ENCODE results near the gene LRMDA. TPM values are rescaled to one million over a fixed set of nuclear protein-coding genes. Genes with fewer than 3 reads are reported as not detected.
A peak's percentile ranks its signal among the peaks of the same experiment; 100 is the strongest.

The LRMDA gene
- total and polyA plus RNA-seq, 4 donors, result 12.1 to 40.8 (median 21.6) TPM

GRCh38 chr10:75709811-75710210, 278.4 kb downstream of the LRMDA start:
- no peak overlapping the region for H3K4me3 ChIP-seq
- no peaks in the 10 kb centered on the region for H3K36me3 ChIP-seq (ENCODE audit: control insufficient read depth in 4 of 4, insufficient read depth in 4 of 4, low read length in 4 of 4)
- no peak for ATAC-seq (ENCODE audit: insufficient read depth, low FRiP score)
- no peak overlapping the region for H3K27ac ChIP-seq (ENCODE audit: low read depth in 1 of 2, low read length in 1 of 2)
- no peak for DNase-seq
- H3K27me3 ChIP-seq (ENCODE audit: control insufficient read depth in 3 of 3, insufficient read depth in 3 of 3, low read length in 2 of 3), result peaks cover 0 to 2% (median 0%) of the 10 kb centered on the region in 3 donors
- no peaks in the 10 kb centered on the region for H3K9me3 ChIP-seq (ENCODE audit: control insufficient read depth in 4 of 4, insufficient read depth in 3 of 4, low read length in 3 of 4)
- 94 to 98% methylated on average over 3 of the region's 3 CpGs for WGBS, 2 donors
- peaks cover 0 to 19% (median 2%) of the 10 kb centered on the region in 5 donors for H3K4me1 ChIP-seq (ENCODE audit: control insufficient read depth in 5 of 5, insufficient read depth in 5 of 5, low read length in 5 of 5)
- no peak for TF ChIP-seq CTCF (IDR thresholded peaks at IDR 0.05; ENCODE audit: control extremely low read depth, extremely low read depth)
- H3K9ac ChIP-seq (ENCODE audit: insufficient read depth in 1 of 2, low read length in 2 of 2), result no peak overlapping the region

- TF ChIP-seq CTCF (IDR thresholded peaks at IDR 0.05; ENCODE audit: control extremely low read depth, extremely low read depth), result no peak
- no peaks in the 10 kb centered on the region for H3K36me3 ChIP-seq (ENCODE audit: control insufficient read depth in 4 of 4, insufficient read depth in 4 of 4, low read length in 4 of 4)
- H3K9me3 ChIP-seq (ENCODE audit: control insufficient read depth in 4 of 4, insufficient read depth in 3 of 4, low read length in 3 of 4), result no peaks in the 10 kb centered on the region
- H3K9ac ChIP-seq (ENCODE audit: insufficient read depth in 1 of 2, low read length in 2 of 2), result no peak overlapping the region
- no peak overlapping the region for H3K4me3 ChIP-seq
- 38 to 44% methylated on average over 22 of the region's 22 CpGs for WGBS, 2 donors
- peaks cover 0 to 2% (median 0%) of the 10 kb centered on the region in 3 donors for H3K27me3 ChIP-seq (ENCODE audit: control insufficient read depth in 3 of 3, insufficient read depth in 3 of 3, low read length in 2 of 3)
- DNase-seq, result peak in 1 of 3 donors; percentile 47
- H3K4me1 ChIP-seq (ENCODE audit: control insufficient read depth in 5 of 5, insufficient read depth in 5 of 5, low read length in 5 of 5), result peaks cover 0 to 19% (median 2%) of the 10 kb centered on the region in 5 donors
- ATAC-seq (ENCODE audit: insufficient read depth, low FRiP score), result no peak
- H3K27ac ChIP-seq (ENCODE audit: low read depth in 1 of 2, low read length in 1 of 2), result no peak overlapping the region
Measured at GRCh38 chr10:75712242-75712880, 280.9 kb downstream of the LRMDA start.

DNA sequence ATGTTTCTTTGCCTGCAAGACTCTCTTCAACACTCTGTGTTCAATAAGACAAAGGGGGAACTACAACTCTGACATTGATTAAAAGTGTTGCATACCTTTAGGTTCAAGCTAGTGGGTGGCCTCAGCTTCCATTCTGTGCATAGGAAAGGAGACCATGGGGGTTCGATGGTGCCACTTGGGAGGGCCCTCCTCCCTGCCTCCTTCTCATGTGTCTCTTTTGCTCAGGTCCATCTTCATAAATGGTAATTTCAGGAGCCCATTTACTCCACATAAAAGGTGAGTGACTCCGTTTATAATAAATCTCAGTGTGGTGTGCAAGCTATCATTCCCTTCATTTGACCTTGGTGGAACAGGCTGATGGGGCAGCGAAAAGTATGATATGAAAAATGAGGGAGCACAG, 285.1 kb downstream of the LRMDA start:
- Histone ChIP-seq H3K9ac (ENCODE audit: insufficient read depth in 1 of 2, low read length in 2 of 2) (no peak overlapping the region), H3K27me3 (ENCODE audit: control insufficient read depth in 3 of 3, insufficient read depth in 3 of 3, low read length in 2 of 3) (no peaks in the 10 kb centered on the region), H3K4me1 (ENCODE audit: control insufficient read depth in 5 of 5, insufficient read depth in 5 of 5, low read length in 5 of 5) (peaks cover 0 to 6% (median 2%) of the 10 kb centered on the region in 5 donors), H3K4me3 (no peak overlapping the region), H3K36me3 (ENCODE audit: control insufficient read depth in 4 of 4, insufficient read depth in 4 of 4, low read length in 4 of 4) (no peaks in the 10 kb centered on the region), H3K27ac (ENCODE audit: low read depth in 1 of 2, low read length in 1 of 2) (no peak overlapping the region), H3K9me3 (ENCODE audit: control insufficient read depth in 4 of 4, insufficient read depth in 3 of 4, low read length in 3 of 4) (no peaks in the 10 kb centered on the region)
- TF ChIP-seq CTCF (IDR thresholded peaks at IDR 0.05; ENCODE audit: control extremely low read depth, extremely low read depth), result no peak
- WGBS, 2 donors, result 94 to 97% methylated on average over 3 of the region's 3 CpGs
- ATAC-seq (ENCODE audit: insufficient read depth, low FRiP score) (no peak), DNase-seq (no peak)

Data from lung (tissue), 12 donors.